Astrocyte (in vitro differentiated cells and primary cell): ENCODE data around the gene FLCN. TPM values are rescaled to one million over a fixed set of nuclear protein-coding genes. Genes with fewer than 3 reads are reported as not detected.

ENCODE experiments used
- DNase-seq: peaks from one replicate; pipeline ENCODE4 v3.0.0-alpha.2; 2010; ENCODE audit warnings: low read depth
- FAIRE-seq: peaks from 2 replicates; lab custom pipeline; 2011; peaks lifted over from hg19 to GRCh38; lab: Jason Lieb, UNC
- H2AFZ ChIP-seq: 2 replicates; pipeline ENCODE4 v1.6.0; 2012; ENCODE audit warnings: low read depth, low read length, inconsistent platforms
- H3K27ac ChIP-seq: 2 replicates; pipeline ENCODE4 v1.5.1; 2011; ENCODE audit warnings: low read depth, low read length, inconsistent platforms
- H3K27me3 ChIP-seq: 2 replicates; pipeline ENCODE4 v1.6.0; 2011; ENCODE audit warnings: low read length, inconsistent platforms; ENCODE audit not compliant: insufficient read depth
- H3K36me3 ChIP-seq: 2 replicates; pipeline ENCODE4 v1.5.1; 2011; ENCODE audit warnings: low read length, inconsistent platforms; ENCODE audit not compliant: insufficient read depth
- H3K4me1 ChIP-seq: 2 replicates; pipeline ENCODE4 v1.5.1; 2011; ENCODE audit warnings: low read length, inconsistent platforms; ENCODE audit not compliant: insufficient read depth
- H3K4me2 ChIP-seq: 2 replicates; pipeline ENCODE4 v1.6.0; 2012; ENCODE audit warnings: low read length, inconsistent platforms
- H3K4me3 ChIP-seq: 2 replicates; pipeline ENCODE4 v1.5.1; 2011; ENCODE audit warnings: low read depth, mild to moderate bottlenecking, low read length, inconsistent platforms; ENCODE audit not compliant: insufficient read depth
- H3K79me2 ChIP-seq: 2 replicates; pipeline ENCODE4 v1.6.0; 2012; ENCODE audit warnings: mild to moderate bottlenecking, low read length, inconsistent platforms; ENCODE audit not compliant: insufficient read depth
- H3K9ac ChIP-seq: 2 replicates; pipeline ENCODE4 v1.6.0; 2012; ENCODE audit warnings: mild to moderate bottlenecking, low read length, inconsistent platforms
- H3K9me3 ChIP-seq: 2 replicates; pipeline ENCODE4 v1.5.1; 2012; ENCODE audit warnings: low read depth, mild to moderate bottlenecking, low read length, inconsistent platforms; ENCODE audit not compliant: insufficient read depth
- H4K20me1 ChIP-seq: 2 replicates; pipeline ENCODE4 v1.6.0; 2012; ENCODE audit warnings: low read length, inconsistent platforms; ENCODE audit not compliant: insufficient read depth
- H3K27ac Mint-ChIP-seq: one replicate; pipeline ENCODE4 v1.8.0; 2021; ENCODE audit warnings: mild to moderate bottlenecking, mixed read lengths; ENCODE audit not compliant: unreplicated experiment
- H3K27me3 Mint-ChIP-seq: one replicate; pipeline ENCODE4 v1.8.0; 2021; ENCODE audit warnings: low read depth, mixed read lengths; ENCODE audit not compliant: unreplicated experiment
- H3K36me3 Mint-ChIP-seq: one replicate; pipeline ENCODE4 v1.8.0; 2021; ENCODE audit warnings: low read depth, mixed read lengths; ENCODE audit not compliant: unreplicated experiment
- H3K4me1 Mint-ChIP-seq: one replicate; pipeline ENCODE4 v1.8.0; 2021; ENCODE audit warnings: low read depth, mixed read lengths; ENCODE audit not compliant: unreplicated experiment
- H3K4me3 Mint-ChIP-seq: one replicate; pipeline ENCODE4 v1.8.0; 2021; ENCODE audit warnings: mild to moderate bottlenecking, moderate library complexity, mixed read lengths; ENCODE audit not compliant: unreplicated experiment
- H3K9me3 Mint-ChIP-seq: one replicate; pipeline ENCODE4 v1.8.0; 2021; ENCODE audit warnings: mild to moderate bottlenecking, mixed read lengths; ENCODE audit not compliant: unreplicated experiment
- CTCF ChIP-seq: IDR thresholded peaks from 2 replicates; pipeline ENCODE4 v1.5.1; 2011; ENCODE audit warnings: low read depth, mild to moderate bottlenecking, inconsistent platforms, low read length, moderate library complexity; ENCODE audit not compliant: insufficient read depth
- EZH2 ChIP-seq: IDR thresholded peaks from 2 replicates; pipeline ENCODE4 v1.6.1; 2012; ENCODE audit warnings: mild to moderate bottlenecking, low read length, inconsistent platforms; ENCODE audit not compliant: insufficient read depth
- total RNA-seq: library from RNA; stranded (reverse); gene quantifications from 2 replicates; pipeline ENCODE4 v1.2.1, GENCODE V29; 2021

FLCN gene
- total RNA-seq, 1 donor from 2014 or later = 40.0 TPM

GRCh38 chr17:17172001-17172939, 64.7 kb downstream of the FLCN start:
- no peak overlapping the region for H3K4me2 ChIP-seq
- H3K9me3 ChIP-seq = no peaks in the 10 kb centered on the region
- H3K27ac Mint-ChIP-seq = no peak overlapping the region
- no peaks in the 10 kb centered on the region for H3K4me1 ChIP-seq
- peaks cover 24% of the 10 kb centered on the region for H4K20me1 ChIP-seq
- H3K27me3 Mint-ChIP-seq = no peaks in the 10 kb centered on the region
- TF ChIP-seq EZH2 = no peak
- peak; percentile 3 for TF ChIP-seq CTCF
- DNase-seq (no peak), FAIRE-seq (no peak)
- no peaks in the 10 kb centered on the region for H3K4me1 Mint-ChIP-seq
- no peak overlapping the region for H3K27ac ChIP-seq
- H2AFZ ChIP-seq = no peak overlapping the region
- no peaks in the 10 kb centered on the region for H3K27me3 ChIP-seq
- no peak overlapping the region for H3K4me3 ChIP-seq
- H3K9ac ChIP-seq = no peak overlapping the region
- H3K79me2 ChIP-seq = peaks cover 5% of the 10 kb centered on the region
- no peaks in the 10 kb centered on the region for H3K9me3 Mint-ChIP-seq
- peaks cover 51% of the 10 kb centered on the region for H3K36me3 ChIP-seq
- H3K4me3 Mint-ChIP-seq = no peak overlapping the region
- H3K36me3 Mint-ChIP-seq = peaks cover 21% of the 10 kb centered on the region

DNA sequence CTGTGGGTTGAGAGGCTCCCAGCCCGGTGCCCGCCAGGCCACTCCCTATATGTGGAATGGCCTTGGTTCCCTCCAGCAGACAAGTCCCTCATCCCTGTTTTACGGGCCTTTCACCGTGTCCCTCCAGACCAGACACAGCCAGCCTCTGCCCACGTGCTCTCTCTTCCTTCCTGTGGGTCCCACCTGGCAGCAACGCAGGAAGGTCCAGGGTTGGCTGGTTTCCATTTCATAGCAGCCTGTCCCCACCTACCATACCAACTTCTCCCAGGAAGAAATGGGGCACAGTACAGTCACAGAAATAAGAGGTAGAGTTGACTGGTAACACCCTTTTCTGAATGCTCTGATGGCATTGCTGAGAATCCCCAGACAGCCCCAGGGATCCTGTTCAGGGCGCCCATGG, 65.8 kb downstream of the FLCN start:
- H3K4me1 ChIP-seq = no peaks in the 10 kb centered on the region
- peaks cover 7% of the 10 kb centered on the region for H3K79me2 ChIP-seq
- H3K9ac ChIP-seq = no peak overlapping the region
- no peak overlapping the region for H3K27ac ChIP-seq
- FAIRE-seq (no peak), DNase-seq (no peak)
- H3K36me3 ChIP-seq = peaks cover 51% of the 10 kb centered on the region
- Mint-ChIP-seq H3K36me3 (peaks cover 25% of the 10 kb centered on the region), H3K4me3 (no peak overlapping the region), H3K27ac (no peak overlapping the region), H3K27me3 (no peaks in the 10 kb centered on the region), H3K9me3 (no peaks in the 10 kb centered on the region), H3K4me1 (no peaks in the 10 kb centered on the region)
- no peak overlapping the region for H3K4me2 ChIP-seq
- H3K27me3 ChIP-seq = no peaks in the 10 kb centered on the region
- H2AFZ ChIP-seq = no peak overlapping the region
- H3K9me3 ChIP-seq = no peaks in the 10 kb centered on the region
- H3K4me3 ChIP-seq = no peak overlapping the region
- TF ChIP-seq EZH2 (no peak), CTCF (no peak)
- H4K20me1 ChIP-seq = peaks cover 34% of the 10 kb centered on the region
